ENCODE results near the gene AFF3.

Gene AFF3

DNA sequence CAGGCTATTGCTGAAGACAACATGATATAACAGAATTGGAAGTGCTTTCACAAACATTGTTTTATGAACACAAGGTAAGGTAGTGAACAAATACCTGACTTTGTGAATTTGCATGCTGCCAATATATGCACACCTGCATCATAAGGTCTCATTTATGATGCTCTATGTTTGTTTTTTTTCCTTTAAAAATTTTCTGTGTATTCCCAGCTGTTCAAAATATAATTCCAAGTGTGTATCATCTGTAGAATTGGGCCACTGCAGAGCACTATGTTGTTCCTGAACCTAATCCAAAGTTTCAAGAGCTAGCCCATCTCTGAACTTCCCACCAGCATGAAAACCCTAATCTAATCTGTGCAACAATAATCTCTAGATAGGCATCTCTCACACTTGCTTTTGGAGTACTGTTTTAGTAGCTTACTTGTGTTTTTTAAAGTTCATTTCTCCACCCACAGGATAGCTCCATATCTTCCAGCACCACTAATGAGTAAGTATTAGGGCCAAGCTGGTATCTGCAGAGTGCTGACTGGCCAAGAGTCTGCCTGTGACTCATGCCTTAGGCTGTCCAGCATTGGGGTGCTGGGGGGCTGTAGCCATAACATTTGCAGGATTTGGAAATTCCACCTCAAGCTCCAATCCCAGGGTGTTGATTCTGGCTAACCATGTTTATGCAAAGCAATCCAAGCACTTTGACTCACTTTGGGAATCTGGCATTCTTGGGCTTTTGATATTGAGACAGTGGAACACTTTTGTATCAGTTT lies 444.4 kb downstream of the AFF3 start:
- no peaks in the 10 kb centered on the region for H3K9me3 ChIP-seq (ENCODE audit: control insufficient read depth, insufficient read depth, low read length)
- no peaks in the 10 kb centered on the region for H3K9me2 ChIP-seq (replicated peaks; ENCODE audit: control insufficient read depth, low read length)
- H3K36me3 ChIP-seq (ENCODE audit: control insufficient read depth, low read length): no peaks in the 10 kb centered on the region
- no peaks in the 10 kb centered on the region for H3F3A ChIP-seq (ENCODE audit: control insufficient read depth, insufficient read depth)
- no peak overlapping the region for H3K4me2 ChIP-seq (ENCODE audit: low read length)
- no peak for TF ChIP-seq EZH2phosphoT487 (IDR thresholded peaks at IDR 0.05; ENCODE audit: borderline replicate concordance, low read length)
- TF ChIP-seq, protein P1, sequence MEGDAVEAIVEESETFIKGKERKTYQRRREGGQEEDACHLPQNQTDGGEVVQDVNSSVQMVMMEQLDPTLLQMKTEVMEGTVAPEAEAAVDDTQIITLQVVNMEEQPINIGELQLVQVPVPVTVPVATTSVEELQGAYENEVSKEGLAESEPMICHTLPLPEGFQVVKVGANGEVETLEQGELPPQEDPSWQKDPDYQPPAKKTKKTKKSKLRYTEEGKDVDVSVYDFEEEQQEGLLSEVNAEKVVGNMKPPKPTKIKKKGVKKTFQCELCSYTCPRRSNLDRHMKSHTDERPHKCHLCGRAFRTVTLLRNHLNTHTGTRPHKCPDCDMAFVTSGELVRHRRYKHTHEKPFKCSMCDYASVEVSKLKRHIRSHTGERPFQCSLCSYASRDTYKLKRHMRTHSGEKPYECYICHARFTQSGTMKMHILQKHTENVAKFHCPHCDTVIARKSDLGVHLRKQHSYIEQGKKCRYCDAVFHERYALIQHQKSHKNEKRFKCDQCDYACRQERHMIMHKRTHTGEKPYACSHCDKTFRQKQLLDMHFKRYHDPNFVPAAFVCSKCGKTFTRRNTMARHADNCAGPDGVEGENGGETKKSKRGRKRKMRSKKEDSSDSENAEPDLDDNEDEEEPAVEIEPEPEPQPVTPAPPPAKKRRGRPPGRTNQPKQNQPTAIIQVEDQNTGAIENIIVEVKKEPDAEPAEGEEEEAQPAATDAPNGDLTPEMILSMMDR (IDR thresholded peaks at IDR 0.05; ENCODE audit: low read depth, low read length, poor library complexity, severe bottlenecking): no peak
- no peak overlapping the region for H3K4me3 ChIP-seq (ENCODE audit: low read length)
- H3K27me3 ChIP-seq (ENCODE audit: control insufficient read depth, low read length): no peaks in the 10 kb centered on the region
- H3K27ac ChIP-seq (ENCODE audit: low read depth, low read length): no peak overlapping the region
- peaks cover 1% of the 10 kb centered on the region for H3K4me1 ChIP-seq (ENCODE audit: control insufficient read depth, low read length)
- no peaks in the 10 kb centered on the region for H4K20me1 ChIP-seq (ENCODE audit: control insufficient read depth, insufficient read depth, low read depth, low read length)
- H3K79me2 ChIP-seq (ENCODE audit: control insufficient read depth, low read length): no peaks in the 10 kb centered on the region

DNA sequence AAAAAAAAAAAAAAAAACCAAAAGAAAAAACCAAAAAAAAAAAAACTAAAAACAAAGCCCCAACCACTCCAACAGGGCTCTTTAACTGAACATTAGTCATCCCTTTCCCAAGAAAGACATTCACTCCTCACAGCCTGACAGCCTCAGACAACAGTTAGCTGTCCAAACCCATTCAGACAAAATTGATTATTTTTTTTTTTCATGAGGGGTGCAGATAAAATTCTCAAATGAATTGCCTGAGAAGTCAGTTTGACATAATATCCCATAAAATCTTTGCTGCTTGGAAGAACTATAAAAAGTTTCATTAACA lies 446.5 kb downstream of the AFF3 start:
- Histone ChIP-seq H3K4me3 (ENCODE audit: low read length) (no peak overlapping the region), H3F3A (ENCODE audit: control insufficient read depth, insufficient read depth) (no peaks in the 10 kb centered on the region), H3K4me1 (ENCODE audit: control insufficient read depth, low read length) (peaks cover 17% of the 10 kb centered on the region), H3K27me3 (ENCODE audit: control insufficient read depth, low read length) (no peaks in the 10 kb centered on the region), H3K79me2 (ENCODE audit: control insufficient read depth, low read length) (no peaks in the 10 kb centered on the region), H3K27ac (ENCODE audit: low read depth, low read length) (no peak overlapping the region), H3K9me2 (replicated peaks; ENCODE audit: control insufficient read depth, low read length) (no peaks in the 10 kb centered on the region), H3K4me2 (ENCODE audit: low read length) (no peak overlapping the region), H3K36me3 (ENCODE audit: control insufficient read depth, low read length) (no peaks in the 10 kb centered on the region), H4K20me1 (ENCODE audit: control insufficient read depth, insufficient read depth, low read depth, low read length) (no peaks in the 10 kb centered on the region), H3K9me3 (ENCODE audit: control insufficient read depth, insufficient read depth, low read length) (no peaks in the 10 kb centered on the region)
- TF ChIP-seq, protein P1 (IDR thresholded peaks at IDR 0.05; ENCODE audit: low read depth, low read length, poor library complexity, severe bottlenecking): no peak
- no peak for TF ChIP-seq EZH2phosphoT487 (IDR thresholded peaks at IDR 0.05; ENCODE audit: borderline replicate concordance, low read length)

DNA sequence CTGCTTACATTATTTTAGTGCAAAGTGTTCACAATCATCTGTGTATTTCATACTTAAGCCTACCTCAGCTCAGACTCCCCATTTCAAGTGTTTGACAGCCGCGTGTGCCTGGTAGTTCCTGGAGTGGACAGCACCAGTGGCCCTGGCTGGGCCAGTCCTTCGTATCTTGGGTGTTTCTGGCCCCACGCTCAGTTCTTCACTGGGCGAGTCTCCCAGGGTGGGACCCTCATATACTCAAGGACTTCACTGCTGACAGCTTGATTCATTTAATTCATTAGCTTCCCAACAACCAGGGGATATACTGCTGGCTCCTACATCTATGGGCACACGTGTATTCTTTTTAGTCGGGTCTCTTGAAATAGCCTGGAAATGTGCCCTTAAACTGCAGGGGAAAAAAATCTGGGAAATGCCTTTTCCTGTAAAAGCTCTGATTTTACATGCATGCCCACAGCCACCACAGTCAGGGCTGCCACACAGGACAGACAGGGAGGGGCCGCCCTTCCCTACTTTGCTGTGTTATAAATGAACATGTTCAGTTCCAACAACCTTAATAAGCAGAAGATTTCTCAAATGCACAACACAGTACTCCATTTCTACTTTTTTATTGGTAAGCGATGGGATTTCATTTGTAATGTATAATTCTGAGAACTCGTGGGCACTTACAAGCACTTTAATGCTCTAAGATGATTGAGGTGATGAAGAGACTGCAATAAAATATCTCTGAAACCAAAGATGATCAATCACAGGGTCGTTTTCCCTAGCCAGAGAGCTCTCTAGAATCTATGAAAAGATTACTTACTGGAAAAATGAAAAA lies 447.1 kb downstream of the AFF3 start:
- no peaks in the 10 kb centered on the region for H4K20me1 ChIP-seq (ENCODE audit: control insufficient read depth, insufficient read depth, low read depth, low read length)
- no peaks in the 10 kb centered on the region for H3K9me2 ChIP-seq (replicated peaks; ENCODE audit: control insufficient read depth, low read length)
- no peak overlapping the region for H3K4me3 ChIP-seq (ENCODE audit: low read length)
- TF ChIP-seq, protein P1 (IDR thresholded peaks at IDR 0.05; ENCODE audit: low read depth, low read length, poor library complexity, severe bottlenecking): no peak
- TF ChIP-seq EZH2phosphoT487 (IDR thresholded peaks at IDR 0.05; ENCODE audit: borderline replicate concordance, low read length): no peak
- no peaks in the 10 kb centered on the region for H3K79me2 ChIP-seq (ENCODE audit: control insufficient read depth, low read length)
- no peaks in the 10 kb centered on the region for H3F3A ChIP-seq (ENCODE audit: control insufficient read depth, insufficient read depth)
- no peak overlapping the region for H3K4me2 ChIP-seq (ENCODE audit: low read length)
- no peak overlapping the region for H3K27ac ChIP-seq (ENCODE audit: low read depth, low read length)
- H3K36me3 ChIP-seq (ENCODE audit: control insufficient read depth, low read length): no peaks in the 10 kb centered on the region
- H3K27me3 ChIP-seq (ENCODE audit: control insufficient read depth, low read length): no peaks in the 10 kb centered on the region
- H3K4me1 ChIP-seq (ENCODE audit: control insufficient read depth, low read length): peaks cover 17% of the 10 kb centered on the region
- H3K9me3 ChIP-seq (ENCODE audit: control insufficient read depth, insufficient read depth, low read length): no peaks in the 10 kb centered on the region
